HG03159 (cell line): ENCODE data around the gene ENOX1.

Source experiments
- ATAC-seq: cut with Tn5 transposase; IDR thresholded peaks from one replicate; pipeline ENCODE4 v1.9.1; 2021; ENCODE audit warnings: mild to moderate bottlenecking, moderate library complexity; ENCODE audit not compliant: unreplicated experiment

The ENOX1 gene

GRCh38 chr13:43232144-43232872 lies 554.5 kb downstream of the ENOX1 start:
- ATAC-seq, result no peak

GRCh38 chr13:43230989-43231388 lies 555.8 kb downstream of the ENOX1 start:
- ATAC-seq, result no peak

GRCh38 chr13:43229506-43229905 lies 557.3 kb downstream of the ENOX1 start:
- no peak for ATAC-seq

GRCh38 chr13:43227721-43228120 lies 559.1 kb downstream of the ENOX1 start:
- ATAC-seq, result no peak

- no peak for ATAC-seq
These were observed 563.6 kb downstream of the ENOX1 start for GRCh38 chr13:43223216-43223615.

GRCh38 chr13:43222086-43222485 lies 564.7 kb downstream of the ENOX1 start:
- ATAC-seq, result no peak

GRCh38 chr13:43221611-43222010 lies 565.2 kb downstream of the ENOX1 start:
- no peak for ATAC-seq

GRCh38 chr13:43220873-43221595 lies 565.7 kb downstream of the ENOX1 start:
- no peak for ATAC-seq

GRCh38 chr13:43214124-43214523 lies 572.6 kb downstream of the ENOX1 start:
- ATAC-seq, result no peak

GRCh38 chr13:43206838-43207237 lies 579.9 kb downstream of the ENOX1 start:
- no peak for ATAC-seq

GRCh38 chr13:43205416-43205815 lies 581.4 kb downstream of the ENOX1 start:
- ATAC-seq, result no peak

GRCh38 chr13:43204591-43204990 lies 582.2 kb downstream of the ENOX1 start:
- ATAC-seq, result no peak

GRCh38 chr13:43203781-43204180 lies 583.0 kb downstream of the ENOX1 start:
- ATAC-seq, result no peak

GRCh38 chr13:43200736-43201135 lies 586.0 kb downstream of the ENOX1 start:
- ATAC-seq, result no peak

- no peak for ATAC-seq
These were observed 586.5 kb downstream of the ENOX1 start for GRCh38 chr13:43200307-43200706.

- ATAC-seq, result no peak
These were observed 589.9 kb downstream of the ENOX1 start for GRCh38 chr13:43196750-43197370.

- ATAC-seq, result no peak
These were observed 590.6 kb downstream of the ENOX1 start for GRCh38 chr13:43196086-43196621.

- no peak for ATAC-seq
These were observed 591.2 kb downstream of the ENOX1 start for GRCh38 chr13:43195551-43195950.

- ATAC-seq, result no peak
These were observed 591.7 kb downstream of the ENOX1 start for GRCh38 chr13:43195112-43195511.

- ATAC-seq, result no peak
These were observed 592.9 kb downstream of the ENOX1 start for GRCh38 chr13:43193789-43194420.

- ATAC-seq, result no peak
These were observed 595.2 kb downstream of the ENOX1 start for GRCh38 chr13:43191546-43191945.
